Astrocyte (in vitro differentiated cells and primary cell): Measurements from ENCODE around the gene COLQ.

ENCODE experiments used
- EZH2 ChIP-seq: IDR thresholded peaks from 2 replicates; pipeline ENCODE4 v1.6.1; 2012; ENCODE audit warnings: mild to moderate bottlenecking, low read length, inconsistent platforms; ENCODE audit not compliant: insufficient read depth
- TF ChIP-seq, protein P1 (sequence below): IDR thresholded peaks from 2 replicates; pipeline ENCODE4 v1.5.1; 2011; ENCODE audit warnings: low read depth, mild to moderate bottlenecking, inconsistent platforms, low read length, moderate library complexity; ENCODE audit not compliant: insufficient read depth

- TF ChIP-seq, protein P1, sequence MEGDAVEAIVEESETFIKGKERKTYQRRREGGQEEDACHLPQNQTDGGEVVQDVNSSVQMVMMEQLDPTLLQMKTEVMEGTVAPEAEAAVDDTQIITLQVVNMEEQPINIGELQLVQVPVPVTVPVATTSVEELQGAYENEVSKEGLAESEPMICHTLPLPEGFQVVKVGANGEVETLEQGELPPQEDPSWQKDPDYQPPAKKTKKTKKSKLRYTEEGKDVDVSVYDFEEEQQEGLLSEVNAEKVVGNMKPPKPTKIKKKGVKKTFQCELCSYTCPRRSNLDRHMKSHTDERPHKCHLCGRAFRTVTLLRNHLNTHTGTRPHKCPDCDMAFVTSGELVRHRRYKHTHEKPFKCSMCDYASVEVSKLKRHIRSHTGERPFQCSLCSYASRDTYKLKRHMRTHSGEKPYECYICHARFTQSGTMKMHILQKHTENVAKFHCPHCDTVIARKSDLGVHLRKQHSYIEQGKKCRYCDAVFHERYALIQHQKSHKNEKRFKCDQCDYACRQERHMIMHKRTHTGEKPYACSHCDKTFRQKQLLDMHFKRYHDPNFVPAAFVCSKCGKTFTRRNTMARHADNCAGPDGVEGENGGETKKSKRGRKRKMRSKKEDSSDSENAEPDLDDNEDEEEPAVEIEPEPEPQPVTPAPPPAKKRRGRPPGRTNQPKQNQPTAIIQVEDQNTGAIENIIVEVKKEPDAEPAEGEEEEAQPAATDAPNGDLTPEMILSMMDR = no peak
- TF ChIP-seq EZH2 = no peak
Measured at GRCh38 chr3:15439476-15439875, 82.0 kb downstream of the COLQ start.
